ENCODE measurements around the gene GAS2.

GAS2 gene

DNA sequence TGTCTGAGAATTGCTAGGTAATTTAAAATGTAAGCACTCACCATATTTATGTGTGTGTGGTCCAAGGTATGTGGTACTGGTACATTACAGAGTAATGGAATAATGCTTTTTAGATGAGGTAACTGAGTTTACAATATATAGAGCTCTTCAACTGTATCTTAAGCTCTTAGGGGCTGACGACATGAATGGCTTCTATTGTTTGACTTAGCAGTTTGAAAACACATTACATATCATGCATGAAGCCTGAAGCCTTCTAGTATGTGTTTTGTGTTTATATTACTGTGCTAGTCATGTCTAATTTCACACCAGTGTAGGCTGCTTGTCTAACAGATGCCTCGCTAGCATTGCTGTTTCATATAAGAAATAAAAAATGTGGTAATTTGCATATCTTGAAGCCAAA is 37.2 kb downstream of the GAS2 start:
- TF ChIP-seq, protein P1, sequence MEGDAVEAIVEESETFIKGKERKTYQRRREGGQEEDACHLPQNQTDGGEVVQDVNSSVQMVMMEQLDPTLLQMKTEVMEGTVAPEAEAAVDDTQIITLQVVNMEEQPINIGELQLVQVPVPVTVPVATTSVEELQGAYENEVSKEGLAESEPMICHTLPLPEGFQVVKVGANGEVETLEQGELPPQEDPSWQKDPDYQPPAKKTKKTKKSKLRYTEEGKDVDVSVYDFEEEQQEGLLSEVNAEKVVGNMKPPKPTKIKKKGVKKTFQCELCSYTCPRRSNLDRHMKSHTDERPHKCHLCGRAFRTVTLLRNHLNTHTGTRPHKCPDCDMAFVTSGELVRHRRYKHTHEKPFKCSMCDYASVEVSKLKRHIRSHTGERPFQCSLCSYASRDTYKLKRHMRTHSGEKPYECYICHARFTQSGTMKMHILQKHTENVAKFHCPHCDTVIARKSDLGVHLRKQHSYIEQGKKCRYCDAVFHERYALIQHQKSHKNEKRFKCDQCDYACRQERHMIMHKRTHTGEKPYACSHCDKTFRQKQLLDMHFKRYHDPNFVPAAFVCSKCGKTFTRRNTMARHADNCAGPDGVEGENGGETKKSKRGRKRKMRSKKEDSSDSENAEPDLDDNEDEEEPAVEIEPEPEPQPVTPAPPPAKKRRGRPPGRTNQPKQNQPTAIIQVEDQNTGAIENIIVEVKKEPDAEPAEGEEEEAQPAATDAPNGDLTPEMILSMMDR (IDR thresholded peaks at IDR 0.05) = no peak
- no peak for TF ChIP-seq ZFX (IDR thresholded peaks at IDR 0.05; ENCODE audit: borderline replicate concordance)
- H3K27ac ChIP-seq = peak overlapping the region; percentile 65

DNA sequence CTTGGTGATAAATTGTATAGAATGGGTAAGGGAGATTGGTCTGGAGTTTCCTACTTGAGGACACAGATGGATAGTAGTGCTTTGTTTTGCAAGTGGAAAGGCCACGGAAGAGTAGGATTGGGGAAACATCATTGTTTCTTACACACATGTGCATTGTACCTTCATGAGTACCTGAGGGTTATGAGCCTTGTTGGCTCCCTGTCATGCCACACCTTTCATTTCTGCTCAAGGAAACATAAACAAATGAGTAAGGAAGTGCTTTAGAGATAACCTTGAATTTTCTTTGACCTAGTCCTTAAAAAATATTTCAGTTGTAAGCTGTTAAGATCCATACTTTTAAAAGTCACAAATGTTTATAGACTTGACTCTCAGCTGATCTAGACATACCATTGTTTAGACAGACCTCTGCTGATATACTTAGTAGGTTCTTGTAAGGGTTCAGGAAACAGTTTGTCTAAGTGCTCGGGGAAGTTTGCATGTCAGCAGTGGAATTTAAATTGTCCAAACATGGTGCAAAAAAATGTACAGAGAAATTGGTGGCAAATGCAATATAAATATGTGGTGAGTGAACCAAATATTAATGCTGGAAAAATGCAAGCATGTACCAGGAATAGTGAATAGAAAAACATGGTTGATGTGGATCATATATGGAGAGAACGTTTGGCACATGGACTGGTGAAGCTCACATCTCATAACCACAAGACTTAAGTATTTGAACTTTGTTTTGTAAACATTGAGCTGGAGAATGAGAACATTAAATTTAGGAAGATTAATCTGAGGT is 40.9 kb downstream of the GAS2 start:
- H3K27ac ChIP-seq = peak overlapping the region; percentile 8; the same call in 1 of the 2 replicates
- TF ChIP-seq, protein P1 (IDR thresholded peaks at IDR 0.05) = no peak
- no peak for TF ChIP-seq ZFX (IDR thresholded peaks at IDR 0.05; ENCODE audit: borderline replicate concordance)

DNA sequence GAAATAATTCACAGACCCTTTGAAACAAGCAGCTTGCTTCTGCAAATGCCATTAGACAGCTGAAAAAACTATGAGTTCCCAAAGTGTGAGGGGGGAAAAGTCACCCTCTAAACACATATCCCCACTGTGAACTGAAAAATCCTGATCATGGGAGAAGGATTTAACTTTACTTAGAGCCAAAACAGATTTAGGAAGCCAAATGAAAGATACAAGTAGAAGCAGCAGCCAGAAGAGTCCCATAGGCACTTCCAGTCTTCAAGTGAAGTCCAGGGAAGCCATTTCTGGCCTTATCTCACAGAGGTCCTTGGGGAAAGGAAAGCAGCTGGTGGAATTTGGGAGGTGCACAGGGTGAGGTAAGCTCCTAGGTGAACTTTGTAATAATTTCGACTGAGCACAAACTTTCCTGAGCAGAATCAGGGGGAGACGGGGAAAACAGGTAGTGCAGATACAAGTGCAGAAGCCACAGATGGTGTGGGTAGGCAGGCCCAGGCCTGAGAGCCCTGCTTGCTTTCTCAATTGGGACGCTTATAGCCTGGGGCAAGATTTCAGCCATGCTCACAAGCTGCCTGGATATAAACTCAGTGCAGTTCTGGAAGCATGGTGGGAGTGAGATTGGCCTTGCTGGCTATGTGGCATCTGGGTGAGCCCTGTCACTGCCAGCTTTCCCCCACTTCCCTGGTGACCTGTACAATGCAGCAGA is 44.8 kb downstream of the GAS2 start:
- TF ChIP-seq, protein P1 (IDR thresholded peaks at IDR 0.05) = no peak
- no peak for TF ChIP-seq ZFX (IDR thresholded peaks at IDR 0.05; ENCODE audit: borderline replicate concordance)
- no peak overlapping the region for H3K27ac ChIP-seq

DNA sequence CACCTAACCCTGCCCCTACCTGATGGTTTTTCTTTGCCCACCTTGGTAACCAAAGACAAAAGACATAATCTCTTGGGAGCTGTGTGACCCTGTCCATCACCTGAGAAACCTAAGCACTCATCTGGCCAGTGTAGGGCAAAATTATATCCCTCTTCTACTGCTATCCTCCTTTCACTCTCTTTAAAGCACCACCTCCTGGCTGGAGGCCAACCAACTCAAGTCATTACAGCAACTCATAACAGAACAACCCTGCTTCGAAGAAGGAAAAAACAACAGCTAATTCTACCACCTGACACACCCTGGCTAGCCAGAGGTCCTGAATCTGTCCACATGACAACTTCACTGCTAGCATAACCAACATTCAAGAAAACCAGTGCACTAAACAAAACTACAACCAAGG is 45.5 kb downstream of the GAS2 start:
- H3K27ac ChIP-seq = no peak overlapping the region
- no peak for TF ChIP-seq ZFX (IDR thresholded peaks at IDR 0.05; ENCODE audit: borderline replicate concordance)
- TF ChIP-seq, protein P1 (IDR thresholded peaks at IDR 0.05) = no peak

DNA sequence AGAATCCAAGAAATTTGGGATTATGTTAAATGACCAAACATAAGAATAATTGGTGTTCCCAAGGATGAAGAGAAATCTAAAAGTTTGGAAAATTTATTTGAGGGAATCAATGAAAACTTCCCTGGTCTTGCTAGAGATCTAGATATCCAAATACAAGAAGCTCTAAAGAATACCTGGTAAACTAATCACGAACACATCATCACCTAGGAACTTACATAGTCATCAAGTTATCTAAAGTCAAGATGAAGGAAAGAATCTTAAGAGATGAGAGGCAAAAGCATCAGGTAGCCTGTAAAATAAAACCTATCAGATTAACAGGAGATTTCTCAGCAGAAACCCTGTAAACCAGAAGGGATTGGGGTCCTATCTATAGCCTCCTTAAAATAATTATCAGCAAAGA is 46.9 kb downstream of the GAS2 start:
- TF ChIP-seq, protein P1 (IDR thresholded peaks at IDR 0.05) = no peak
- TF ChIP-seq ZFX (IDR thresholded peaks at IDR 0.05; ENCODE audit: borderline replicate concordance) = no peak
- no peak overlapping the region for H3K27ac ChIP-seq

DNA sequence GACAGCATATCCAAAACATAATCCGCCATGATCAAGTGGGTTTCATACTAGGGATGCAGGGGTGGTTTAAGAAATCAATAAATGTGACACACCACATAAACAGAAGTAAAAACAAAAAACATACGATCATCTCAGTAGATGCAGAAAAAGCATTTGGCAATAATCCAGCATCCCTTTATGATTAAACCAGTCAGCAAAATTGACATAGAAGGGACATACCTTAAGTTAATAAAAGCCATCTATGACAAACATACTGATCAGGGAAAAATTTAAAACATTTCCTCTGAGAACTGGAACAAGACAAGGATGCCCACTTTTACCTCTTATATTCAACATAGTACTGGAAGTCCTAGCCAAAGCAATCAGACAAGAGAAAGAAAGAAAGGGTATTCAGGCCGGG is 49.6 kb downstream of the GAS2 start:
- TF ChIP-seq, protein P1 (IDR thresholded peaks at IDR 0.05) = no peak
- TF ChIP-seq ZFX (IDR thresholded peaks at IDR 0.05; ENCODE audit: borderline replicate concordance) = no peak
- no peak overlapping the region for H3K27ac ChIP-seq

DNA sequence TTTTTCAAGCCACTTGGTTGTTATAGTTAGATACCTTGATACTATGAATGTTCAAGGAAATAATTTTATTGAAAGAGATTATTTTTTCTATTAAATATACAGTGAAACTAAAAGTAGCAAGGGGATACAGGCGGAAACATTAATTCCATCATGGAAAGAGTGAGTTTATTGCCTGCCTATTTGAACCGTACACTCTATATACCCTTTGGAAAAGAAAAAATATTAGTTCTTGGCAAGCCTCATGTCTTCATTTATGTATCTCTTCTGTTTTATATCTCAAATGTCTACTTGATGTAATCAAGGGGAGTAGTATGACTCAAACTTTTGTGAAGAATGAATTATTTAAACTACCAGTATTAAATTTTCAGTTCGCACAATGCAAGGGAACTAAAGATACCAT is 54.0 kb downstream of the GAS2 start:
- TF ChIP-seq ZFX (IDR thresholded peaks at IDR 0.05; ENCODE audit: borderline replicate concordance) = no peak
- TF ChIP-seq, protein P1 (IDR thresholded peaks at IDR 0.05) = no peak
- H3K27ac ChIP-seq = no peak overlapping the region
